Muscle of back (tissue), 11 donors: ENCODE measurements around the gene CARF. TPM values are rescaled to one million over a fixed set of nuclear protein-coding genes. Genes with fewer than 3 reads are reported as not detected.
"Not testable (repeated sequence)": the region's sequence is repeated elsewhere in the genome, so short reads cannot be mapped to it uniquely, and the experiment has no call there.

Experiments
- DNase-seq, 3 donors: peaks; one replicate each; pipeline versions ENCODE4 v3.0.0 to v3.0.0-alpha.2; 2013
- polyA plus RNA-seq, 10 donors: library from polyadenylated mRNA; unstranded; fragments of 120-200 nt; gene quantifications; one replicate each; pipeline ENCODE4 v1.2.1, GENCODE V29; 2013; ENCODE audit not compliant: insufficient read length in 10 of 10

CARF gene
- polyA plus RNA-seq, 10 donors = 5.5 to 12.4 (median 7.9) TPM

GRCh38 chr2:202934456-202934855 lies 22.4 kb downstream of the CARF start:
- DNase-seq = no peak

- DNase-seq = no peak
Measured at GRCh38 chr2:202938960-202939359, 26.9 kb downstream of the CARF start.

GRCh38 chr2:202941771-202942170 lies 29.7 kb downstream of the CARF start:
- DNase-seq = no peak

GRCh38 chr2:202944408-202944807 lies 32.3 kb downstream of the CARF start:
- DNase-seq = no peak

- no peak for DNase-seq
Measured at GRCh38 chr2:202944816-202945215, 32.7 kb downstream of the CARF start.

- DNase-seq = no peak
Measured at GRCh38 chr2:202945497-202945896, 33.4 kb downstream of the CARF start.

- not testable (repeated sequence) for DNase-seq
Measured at GRCh38 chr2:202949333-202949732, 37.3 kb downstream of the CARF start.

GRCh38 chr2:202950592-202950991 lies 38.5 kb downstream of the CARF start:
- DNase-seq = no peak

- DNase-seq = no peak
Measured at GRCh38 chr2:202960524-202960923, 48.4 kb downstream of the CARF start.

GRCh38 chr2:202963712-202964111 lies 51.6 kb downstream of the CARF start:
- DNase-seq = no peak

GRCh38 chr2:202965810-202966460 lies 53.9 kb downstream of the CARF start:
- peak in 1 of 3 donors; percentile 5 for DNase-seq

GRCh38 chr2:202969404-202969803 lies 57.3 kb downstream of the CARF start:
- DNase-seq = not testable (repeated sequence)

- no peak for DNase-seq
Measured at GRCh38 chr2:202976809-202977208, 64.7 kb downstream of the CARF start.

- no peak for DNase-seq
Measured at GRCh38 chr2:202982779-202983491, 70.9 kb downstream of the CARF start.

- DNase-seq = no peak
Measured at GRCh38 chr2:202989749-202990148, 77.7 kb downstream of the CARF start.

GRCh38 chr2:202990501-202990900 lies 78.4 kb downstream of the CARF start:
- no peak for DNase-seq

- not testable (repeated sequence) for DNase-seq
Measured at GRCh38 chr2:202997113-202997512, 85.0 kb downstream of the CARF start.

- DNase-seq = no peak
Measured at GRCh38 chr2:203002054-203002821, 90.2 kb downstream of the CARF start.

GRCh38 chr2:203003716-203004115 lies 91.6 kb downstream of the CARF start:
- DNase-seq = no peak

GRCh38 chr2:203014456-203015199 lies 102.6 kb downstream of the CARF start, which contains the start of gene NBEAL1:
Gene NBEAL1 (plus strand): TSS chr2:203014875. CDS start chr2:203016385, 1,510 bp downstream.
- DNase-seq = peak; percentile 99 to 100 (median 99)

GRCh38 chr2:203016716-203017115 lies 104.6 kb downstream of the CARF start:
- peak in 1 of 3 donors; percentile 15 for DNase-seq

- peak in 1 of 3 donors; percentile 32 for DNase-seq
Measured at GRCh38 chr2:203018181-203018580, 106.1 kb downstream of the CARF start.
